ENCODE results near the gene S100A2. TPM values are rescaled to one million over a fixed set of nuclear protein-coding genes. Genes with fewer than 3 reads are reported as not detected.

Gene S100A2
- total and polyA plus RNA-seq, 2 donors (not counting 1 experiment from before 2014, with no cell fraction given), result 0.19 TPM; not detected in 1

DNA sequence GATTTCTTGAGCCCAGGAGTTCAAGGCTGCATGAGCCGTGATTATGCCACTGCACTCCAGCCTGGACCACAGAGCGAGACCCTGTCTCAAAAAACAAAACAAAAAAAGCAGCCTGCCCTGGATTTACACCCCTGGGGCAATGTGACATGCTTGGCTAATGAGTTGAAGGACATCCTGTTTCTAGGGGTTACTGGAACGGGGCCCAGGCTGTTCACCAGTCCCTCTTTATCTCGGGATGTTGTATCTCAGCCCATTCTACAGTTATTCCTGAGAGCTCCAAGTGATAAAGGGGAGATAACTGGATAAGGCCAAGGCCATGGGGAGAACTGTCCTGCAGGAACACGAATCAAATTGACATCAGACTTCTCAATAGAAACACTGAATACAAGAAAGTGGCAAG, 21.7 kb upstream of the S100A2 start:
- H3K27me3 ChIP-seq (replicated peaks in 1 of 4; ENCODE audit: control extremely low read depth in 1 of 4, control insufficient read depth in 3 of 4, insufficient read depth in 4 of 4, low read length in 3 of 4), result no peaks in the 10 kb centered on the region
- H3K9me3 Mint-ChIP-seq (ENCODE audit: insufficient read depth), result no peaks in the 10 kb centered on the region
- H3K27ac ChIP-seq (ENCODE audit: low read length in 2 of 2), result no peak overlapping the region
- ChIA-PET CTCF (interaction anchor here (1.0 to 2.8 kb wide), 3 partner anchors 11 to 17 kb away, joined by 3 to 14 read pairs (median 5); no protein-coding TSS in a partner anchor), POLR2A (no interaction called here)
- peaks cover 10% of the 10 kb centered on the region for H3K27me3 Mint-ChIP-seq
- no peak overlapping the region for H2AFZ ChIP-seq (ENCODE audit: insufficient read depth, low read depth, low read length, poor library complexity, severe bottlenecking)
- H4K20me1 ChIP-seq (ENCODE audit: control insufficient read depth, insufficient read depth, low read length, poor library complexity, severe bottlenecking), result no peaks in the 10 kb centered on the region
- no peaks in the 10 kb centered on the region for H3K79me2 ChIP-seq (ENCODE audit: control insufficient read depth, insufficient read depth, low read length)
- intact Hi-C loops (cut with micrococcal nuclease), result no loop called here
- no peaks in the 10 kb centered on the region for H3K36me3 ChIP-seq (replicated peaks in 1 of 2; ENCODE audit: control extremely low read depth in 1 of 2, control insufficient read depth in 1 of 2, extremely low read depth in 1 of 2, insufficient read depth in 2 of 2, low read length in 1 of 2)
- no peak for DNase-seq
- H3K9ac ChIP-seq (ENCODE audit: low read length), result no peak overlapping the region
- TF ChIP-seq CTCF (IDR thresholded peaks at IDR 0.05) (no peak), EZH2 (IDR thresholded peaks at IDR 0.05; ENCODE audit: borderline replicate concordance, insufficient read depth, low read depth, low read length, poor library complexity, severe bottlenecking) (no peak)
- H3K4me2 ChIP-seq (replicated peaks; ENCODE audit: low read depth, low read length, poor library complexity, severe bottlenecking), result no peak overlapping the region
- no peak overlapping the region for H3K27ac Mint-ChIP-seq
- H3K9me3 ChIP-seq (ENCODE audit: control extremely low read depth in 1 of 3, control insufficient read depth in 2 of 3, insufficient read depth in 1 of 3, low read length in 2 of 3), result no peaks in the 10 kb centered on the region
- H3K4me3 ChIP-seq (ENCODE audit: control extremely low read depth in 1 of 5, extremely low read depth in 1 of 5, insufficient read depth in 1 of 5, low read depth in 2 of 5, low read length in 4 of 5), result no peak overlapping the region
- no peak for ATAC-seq (ENCODE audit: low read depth)
- WGBS (ENCODE audit: insufficient coverage), result 73% methylated on average over 3 of the region's 5 CpGs
- no peak overlapping the region for H3K4me3 Mint-ChIP-seq
- H3K4me1 ChIP-seq (ENCODE audit: control insufficient read depth in 2 of 2, insufficient read depth in 2 of 2, low read length in 2 of 2), result no peaks in the 10 kb centered on the region
- H3K4me1 Mint-ChIP-seq, result no peaks in the 10 kb centered on the region

GRCh38 chr1:153586347-153586746, 20.7 kb upstream of the S100A2 start:
- DNase-seq (no peak), ATAC-seq (ENCODE audit: low read depth) (no peak)
- Histone ChIP-seq H3K4me1 (ENCODE audit: control insufficient read depth in 2 of 2, insufficient read depth in 2 of 2, low read length in 2 of 2) (no peaks in the 10 kb centered on the region), H3K9me3 (ENCODE audit: control extremely low read depth in 1 of 3, control insufficient read depth in 2 of 3, insufficient read depth in 1 of 3, low read length in 2 of 3) (no peaks in the 10 kb centered on the region), H3K4me2 (replicated peaks; ENCODE audit: low read depth, low read length, poor library complexity, severe bottlenecking) (no peak overlapping the region), H3K27me3 (replicated peaks in 1 of 4; ENCODE audit: control extremely low read depth in 1 of 4, control insufficient read depth in 3 of 4, insufficient read depth in 4 of 4, low read length in 3 of 4) (no peaks in the 10 kb centered on the region), H4K20me1 (ENCODE audit: control insufficient read depth, insufficient read depth, low read length, poor library complexity, severe bottlenecking) (no peaks in the 10 kb centered on the region), H3K79me2 (ENCODE audit: control insufficient read depth, insufficient read depth, low read length) (no peaks in the 10 kb centered on the region), H2AFZ (ENCODE audit: insufficient read depth, low read depth, low read length, poor library complexity, severe bottlenecking) (no peak overlapping the region), H3K4me3 (ENCODE audit: control extremely low read depth in 1 of 5, extremely low read depth in 1 of 5, insufficient read depth in 1 of 5, low read depth in 2 of 5, low read length in 4 of 5) (no peak overlapping the region), H3K36me3 (replicated peaks in 1 of 2; ENCODE audit: control extremely low read depth in 1 of 2, control insufficient read depth in 1 of 2, extremely low read depth in 1 of 2, insufficient read depth in 2 of 2, low read length in 1 of 2) (no peaks in the 10 kb centered on the region), H3K9ac (ENCODE audit: low read length) (no peak overlapping the region), H3K27ac (ENCODE audit: low read length in 2 of 2) (no peak overlapping the region)
- Mint-ChIP-seq H3K9me3 (ENCODE audit: insufficient read depth) (no peaks in the 10 kb centered on the region), H3K4me3 (no peak overlapping the region), H3K4me1 (no peaks in the 10 kb centered on the region), H3K27ac (no peak overlapping the region), H3K27me3 (peaks cover 10% of the 10 kb centered on the region)
- no peak for TF ChIP-seq EZH2 (IDR thresholded peaks at IDR 0.05; ENCODE audit: borderline replicate concordance, insufficient read depth, low read depth, low read length, poor library complexity, severe bottlenecking)
- TF ChIP-seq CTCF (IDR thresholded peaks at IDR 0.05), result no peak
- ChIA-PET CTCF (interaction anchor here (1.0 to 2.8 kb wide), 3 partner anchors 12 to 17 kb away, joined by 3 to 14 read pairs (median 5); no protein-coding TSS in a partner anchor), POLR2A (interaction anchor here (0.7 kb wide), 1 partner anchor 139 kb away, joined by 3 read pairs; no protein-coding TSS in a partner anchor)
- intact Hi-C loops (cut with micrococcal nuclease), result no loop called here
- WGBS (ENCODE audit: insufficient coverage), result no CpG with 5 or more reads among the region's 1 CpG
